SK-N-SH (cell line): ENCODE measurements around the gene ELAC1. TPM values are rescaled to one million over a fixed set of nuclear protein-coding genes. Genes with fewer than 3 reads are reported as not detected.

ENCODE experiments used
- CTCF ChIA-PET: fragments of 300-600, 350-600 bp; formaldehyde crosslinking; extraction: SDS; loops from one replicate; lab custom pipeline; 2021; lab: Yijun Ruan, JAX
- POLR2A ChIA-PET: fragments of 350-600 bp; sonication (Branson Sonifier 250); formaldehyde crosslinking; extraction: SDS; loops from one replicate; lab custom pipeline; 2020; ENCODE audit warnings: antibody characterized with exemption, inconsistent platforms; lab: Yijun Ruan, JAX
- DNase-seq: peaks from one replicate; pipeline ENCODE4 v3.0.0; 2012
- H2AFZ ChIP-seq: fragments of 200-600 bp; sonication (generic); 2 replicates; pipeline ENCODE4 v1.8.1; 2016; ENCODE audit warnings: antibody characterized with exemption, mild to moderate bottlenecking, low read depth
- H3F3A ChIP-seq: fragments of 200-600 bp; sonication (generic); replicated peaks from 2 replicates; pipeline ENCODE3; 2016; ENCODE audit warnings: antibody characterized with exemption, mild to moderate bottlenecking; ENCODE audit not compliant: insufficient read depth
- H3K27ac ChIP-seq, 2 experiments: fragments of 200-500 bp in 1 of 2; fragments of 200-600 bp in 1 of 2; sonication (Bioruptor generic) in 1 of 2; sonication (generic), shearing (Covaris generic) in 1 of 2; 2 replicates each; pipeline versions ENCODE4 v1.5.1 to v1.6.1; 2014 to 2016; ENCODE audit warnings: low read depth in 2 of 2, inconsistent platforms in 1 of 2, low read length in 1 of 2, mild to moderate bottlenecking in 1 of 2, mixed read lengths in 1 of 2
- H3K27me3 ChIP-seq: fragments of 200-600 bp; sonication (generic), shearing (Covaris generic); 2 replicates; pipeline ENCODE4 v1.6.1; 2016; ENCODE audit warnings: mixed run types; ENCODE audit not compliant: insufficient read depth
- H3K36me3 ChIP-seq, 2 experiments: fragments of 200-500 bp in 1 of 2; fragments of 200-600 bp in 1 of 2; sonication (Bioruptor generic) in 1 of 2; sonication (generic) in 1 of 2; replicated peaks in 1 of 2; 2 replicates each; pipeline versions ENCODE3 to v1.5.1; 2014 to 2016; ENCODE audit warnings: low read length in 1 of 2, mild to moderate bottlenecking in 1 of 2; ENCODE audit not compliant: insufficient read depth in 2 of 2, control insufficient read depth in 1 of 2
- H3K4me1 ChIP-seq, 2 experiments: fragments of 200-500 bp in 1 of 2; fragments of 200-600 bp in 1 of 2; sonication (Bioruptor generic) in 1 of 2; sonication (generic), shearing (Covaris generic) in 1 of 2; 2 replicates each; pipeline versions ENCODE4 v1.5.1 to v1.6.1; 2014 to 2016; ENCODE audit warnings: low read depth in 1 of 2, low read length in 1 of 2, mixed run types in 1 of 2; ENCODE audit not compliant: insufficient read depth in 2 of 2, control insufficient read depth in 1 of 2
- H3K4me2 ChIP-seq: fragments of 200-600 bp; sonication (generic), shearing (Covaris generic); 2 replicates; pipeline ENCODE4 v1.6.1; 2017; ENCODE audit warnings: mixed run types
- H3K4me3 ChIP-seq, 2 experiments: fragments of 200-500 bp in 1 of 2; fragments of 200-600 bp in 1 of 2; sonication (Bioruptor generic) in 1 of 2; sonication (generic), shearing (Covaris generic) in 1 of 2; 2 replicates each; pipeline versions ENCODE4 v1.5.1 to v1.8.1; 2014 to 2016; ENCODE audit warnings: low read depth in 2 of 2, inconsistent platforms in 1 of 2, low read length in 1 of 2, mild to moderate bottlenecking in 1 of 2, mixed read lengths in 1 of 2, moderate library complexity in 1 of 2
- H3K79me2 ChIP-seq: fragments of 200-600 bp; sonication (generic); 2 replicates; pipeline ENCODE4 v1.8.1; 2017; ENCODE audit warnings: mild to moderate bottlenecking; ENCODE audit not compliant: insufficient read depth
- H3K9ac ChIP-seq: fragments of 200-600 bp; sonication (generic); 2 replicates; pipeline ENCODE4 v1.6.1; 2017; ENCODE audit warnings: mixed run types
- H3K9me2 ChIP-seq: fragments of 200-600 bp; sonication (generic); 2 replicates; pipeline ENCODE4 v1.6.1; 2017; ENCODE audit warnings: mixed run types
- H3K9me3 ChIP-seq: fragments of 200-600 bp; sonication (generic); 2 replicates; pipeline ENCODE4 v1.6.1; 2017; ENCODE audit warnings: mixed run types, mild to moderate bottlenecking, moderate library complexity
- H4K20me1 ChIP-seq: fragments of 200-600 bp; sonication (generic); 2 replicates; pipeline ENCODE4 v1.6.1; 2017; ENCODE audit warnings: mild to moderate bottlenecking, mixed run types; ENCODE audit not compliant: insufficient read depth
- EZH2phosphoT487 ChIP-seq: fragments of 200-600 bp; sonication (generic); IDR thresholded peaks from 2 replicates; pipeline ENCODE4 v1.6.1; 2017; ENCODE audit warnings: low read depth, mixed run types, mild to moderate bottlenecking, antibody characterized with exemption, moderate library complexity, borderline replicate concordance
- FOSL2 ChIP-seq: IDR thresholded peaks from 2 replicates; pipeline ENCODE4 v1.4.0; 2012; ENCODE audit warnings: low read depth, mild to moderate bottlenecking, moderate library complexity, borderline replicate concordance
- FOXM1 ChIP-seq: IDR thresholded peaks from 2 replicates; pipeline ENCODE4 v1.4.0; 2012; ENCODE audit warnings: low read depth, mild to moderate bottlenecking
- GATA2 ChIP-seq: sonication (generic); formaldehyde crosslinking; IDR thresholded peaks from 2 replicates; pipeline ENCODE4 v1.5.0; 2020; ENCODE audit warnings: mild to moderate bottlenecking, missing genetic modification reagents
- IRF3 ChIP-seq: fragments of 150-350 bp; IDR thresholded peaks from 2 replicates; pipeline ENCODE4 v1.6.1; 2016; ENCODE audit warnings: mild to moderate bottlenecking, low read depth, low read length
- NRF1 ChIP-seq: IDR thresholded peaks from 2 replicates; pipeline ENCODE4 v1.6.1; 2012; ENCODE audit warnings: low read depth, mild to moderate bottlenecking, low read length
- POLR2AphosphoS5 ChIP-seq: IDR thresholded peaks from 2 replicates; pipeline ENCODE4 v1.6.1; 2012; ENCODE audit warnings: low read depth, low read length
- RCOR1 ChIP-seq: fragments of 150-350 bp; IDR thresholded peaks from 2 replicates; pipeline ENCODE4 v1.6.1; 2017; ENCODE audit warnings: antibody characterized with exemption, low read length
- RFX5 ChIP-seq: IDR thresholded peaks from 2 replicates; pipeline ENCODE4 v1.6.1; 2012; ENCODE audit warnings: mild to moderate bottlenecking, improper control_type of control experiment, low read length
- SIN3A ChIP-seq: IDR thresholded peaks from 2 replicates; pipeline ENCODE4 v1.6.1; 2012; ENCODE audit warnings: low read depth, mild to moderate bottlenecking, low read length, moderate library complexity, borderline replicate concordance
- TCF12 ChIP-seq: IDR thresholded peaks from 2 replicates; pipeline ENCODE4 v1.4.0; 2012
- TEAD4 ChIP-seq: IDR thresholded peaks from 2 replicates; pipeline ENCODE4 v1.4.0; 2012; ENCODE audit warnings: mild to moderate bottlenecking, borderline replicate concordance; ENCODE audit not compliant: insufficient read depth
- ZBTB33 ChIP-seq: IDR thresholded peaks from 2 replicates; pipeline ENCODE4 v1.4.0; 2012; ENCODE audit warnings: low read depth, borderline replicate concordance
- WGBS: methylation state at CpG from one replicate; pipeline ENCODE4 v1.1.6; 2017; ENCODE audit warnings: low lambda C conversion rate; 5-methylcytosine and 5-hydroxymethylcytosine counted together
- polyA plus RNA-seq, 3 experiments: library from polyadenylated mRNA; depleted of rRNA; stranded (reverse); fragments of >200 nt; gene quantifications; 2 replicates each; pipeline ENCODE4 v1.2.3, GENCODE V29; 2012

The ELAC1 gene
- polyA plus RNA-seq, 1 of the 3 experiments (the other 2 are of a cell fraction), result 10.8 TPM

GRCh38 chr18:50973367-50974126, 5.7 kb downstream of the ELAC1 start:
- H3F3A ChIP-seq, result peaks cover 5% of the 10 kb centered on the region
- peaks cover 4 to 11% of the 10 kb centered on the region in 2 experiments; a peak in 2 of 4 replicates for H3K4me1 ChIP-seq
- no peak overlapping the region for H3K4me2 ChIP-seq
- ChIA-PET CTCF (interaction anchor here (0.7 kb wide), 1 partner anchor 155 kb away, joined by 3 read pairs; no protein-coding TSS in a partner anchor), POLR2A (no interaction called here)
- no peaks in the 10 kb centered on the region for H4K20me1 ChIP-seq
- no peaks in the 10 kb centered on the region for H3K27me3 ChIP-seq
- H3K9me2 ChIP-seq, result no peaks in the 10 kb centered on the region
- no peak overlapping the region for H3K4me3 ChIP-seq
- H2AFZ ChIP-seq, result no peak overlapping the region
- no peak for TF ChIP-seq RFX5
- no peak for TF ChIP-seq POLR2AphosphoS5
- no peak for TF ChIP-seq IRF3
- TF ChIP-seq GATA2 (CRISPR knock-in tag), result no peak
- TF ChIP-seq FOXM1, result no peak
- TF ChIP-seq ZBTB33, result no peak
- no peak for TF ChIP-seq TCF12
- no peak for TF ChIP-seq NRF1
- TF ChIP-seq SIN3A, result no peak
- no peak for TF ChIP-seq EZH2phosphoT487
- no peak for TF ChIP-seq TEAD4
- TF ChIP-seq FOSL2, result no peak
- no peak for TF ChIP-seq RCOR1
- no peak for DNase-seq
- H3K36me3 ChIP-seq, result peaks cover 24 to 34% of the 10 kb centered on the region in 2 experiments
- H3K9me3 ChIP-seq, result no peaks in the 10 kb centered on the region
- H3K9ac ChIP-seq, result no peak overlapping the region
- H3K27ac ChIP-seq, result no peak overlapping the region
- peaks cover 19% of the 10 kb centered on the region; the same call in 1 of the 2 replicates for H3K79me2 ChIP-seq
- WGBS, result 63% methylated on average over 4 of the region's 4 CpGs
